GM23338 (cell line): ENCODE measurements around the gene NLN. TPM values are rescaled to one million over a fixed set of nuclear protein-coding genes. Genes with fewer than 3 reads are reported as not detected.
A peak's percentile ranks its signal among the peaks of the same experiment; 100 is the strongest.

ENCODE experiments used
- ATAC-seq: fragments of 200-7000 bp; cut with Tn5 transposase; 3 replicates; pipeline ENCODE4 v1.9.1; 2020
- DNase-seq: peaks from one replicate; pipeline ENCODE4 v3.0.0-alpha.2; 2015; ENCODE audit warnings: low spot score
- H2AFZ ChIP-seq: fragments of 200-600 bp; sonication (generic); 2 replicates; pipeline ENCODE4 v1.8.0; 2016; ENCODE audit warnings: antibody characterized with exemption, mild to moderate bottlenecking, moderate library complexity
- H3F3A ChIP-seq: fragments of 200-600 bp; sonication (generic); replicated peaks from 2 replicates; pipeline ENCODE4 v1.8.0; 2017; ENCODE audit warnings: antibody characterized with exemption, mixed run types, low read depth
- H3K27ac ChIP-seq: fragments of 200-600 bp; sonication (generic); 2 replicates; pipeline ENCODE4 v1.6.1; 2016; ENCODE audit warnings: low read depth
- H3K27me3 ChIP-seq: fragments of 200-600 bp; sonication (generic); 2 replicates; pipeline ENCODE4 v1.8.0; 2016; ENCODE audit warnings: mild to moderate bottlenecking, mixed run types, moderate library complexity; ENCODE audit not compliant: insufficient read depth
- H3K36me3 ChIP-seq: fragments of 200-600 bp; sonication (generic); 2 replicates; pipeline ENCODE4 v1.8.0; 2016; ENCODE audit warnings: mild to moderate bottlenecking; ENCODE audit not compliant: insufficient read depth
- H3K4me1 ChIP-seq: fragments of 200-600 bp; sonication (generic); 2 replicates; pipeline ENCODE4 v1.8.0; 2016; ENCODE audit warnings: mild to moderate bottlenecking, moderate library complexity; ENCODE audit not compliant: insufficient read depth
- H3K4me2 ChIP-seq: fragments of 200-600 bp; sonication (generic); 2 replicates; pipeline ENCODE4 v1.7.1; 2017; ENCODE audit warnings: mixed run types
- H3K4me3 ChIP-seq: fragments of 200-600 bp; sonication (generic); 2 replicates; pipeline ENCODE4 v1.6.1; 2016; ENCODE audit warnings: mixed run types
- H3K79me2 ChIP-seq: fragments of 200-600 bp; sonication (generic); replicated peaks from 2 replicates; pipeline ENCODE4 v1.8.0; 2017; ENCODE audit warnings: mild to moderate bottlenecking; ENCODE audit not compliant: insufficient read depth
- H3K9me2 ChIP-seq: fragments of 200-600 bp; sonication (generic); 2 replicates; pipeline ENCODE4 v1.8.0; 2017; ENCODE audit not compliant: insufficient read depth
- H4K20me1 ChIP-seq: fragments of 200-600 bp; sonication (generic); replicated peaks from 2 replicates; pipeline ENCODE4 v1.8.0; 2017; ENCODE audit warnings: mild to moderate bottlenecking; ENCODE audit not compliant: insufficient read depth
- H3K27ac Mint-ChIP-seq: 2 replicates; pipeline ENCODE4 v1.8.0; 2020; ENCODE audit warnings: inconsistent platforms, mild to moderate bottlenecking, moderate library complexity, mixed read lengths
- H3K27me3 Mint-ChIP-seq: 3 replicates; pipeline ENCODE4 v1.8.0; 2022; ENCODE audit warnings: low read depth, mild to moderate bottlenecking, moderate library complexity, mixed read lengths, inconsistent platforms; ENCODE audit not compliant: insufficient read depth, poor library complexity
- H3K36me3 Mint-ChIP-seq: 3 replicates; pipeline ENCODE4 v1.8.0; 2021; ENCODE audit warnings: low read depth, mild to moderate bottlenecking, inconsistent platforms, moderate library complexity, mixed read lengths
- H3K4me1 Mint-ChIP-seq: 3 replicates; pipeline ENCODE4 v1.8.0; 2020; ENCODE audit warnings: mild to moderate bottlenecking, inconsistent platforms, mixed read lengths
- H3K4me3 Mint-ChIP-seq: 3 replicates; pipeline ENCODE4 v1.8.0; 2021; ENCODE audit warnings: moderate library complexity, mild to moderate bottlenecking, inconsistent platforms, mixed read lengths
- H3K9me3 Mint-ChIP-seq: 3 replicates; pipeline ENCODE4 v1.8.0; 2020; ENCODE audit warnings: moderate library complexity, mild to moderate bottlenecking, inconsistent platforms, mixed read lengths
- EZH2 ChIP-seq: fragments of 200-600 bp; sonication (generic); IDR thresholded peaks from one replicate; pipeline ENCODE4 v1.8.0; 2017; ENCODE audit warnings: antibody characterized with exemption, mild to moderate bottlenecking, low read depth; ENCODE audit not compliant: unreplicated experiment
- JUNB ChIP-seq: IDR thresholded peaks from one replicate; pipeline ENCODE4 v1.6.1; 2016; ENCODE audit warnings: antibody characterized with exemption; ENCODE audit not compliant: unreplicated experiment
- polyA plus RNA-seq: library from polyadenylated mRNA; unstranded; fragments of >200 nt; fragmentation: Nextera tagmentation; extraction: Ambion mirVana; gene quantifications from 2 replicates; pipeline ENCODE4 v1.2.1, GENCODE V29; 2016
- total RNA-seq: library from RNA; depleted of rRNA; stranded (reverse); fragments of >200 nt; shearing (Covaris generic); gene quantifications from 2 replicates; pipeline ENCODE4 v1.2.3, GENCODE V29; 2014
- TF ChIP-seq, protein P1 (sequence below): fragments of 250-450 bp; sonication (Bioruptor Pico); IDR thresholded peaks from 2 replicates; pipeline ENCODE4 v1.5.0; 2020; ENCODE audit warnings: mild to moderate bottlenecking, moderate library complexity

Gene NLN
- total and polyA plus RNA-seq, 2 experiments from 2014 or later: 56.4 to 168 TPM

- TF ChIP-seq, protein P1, sequence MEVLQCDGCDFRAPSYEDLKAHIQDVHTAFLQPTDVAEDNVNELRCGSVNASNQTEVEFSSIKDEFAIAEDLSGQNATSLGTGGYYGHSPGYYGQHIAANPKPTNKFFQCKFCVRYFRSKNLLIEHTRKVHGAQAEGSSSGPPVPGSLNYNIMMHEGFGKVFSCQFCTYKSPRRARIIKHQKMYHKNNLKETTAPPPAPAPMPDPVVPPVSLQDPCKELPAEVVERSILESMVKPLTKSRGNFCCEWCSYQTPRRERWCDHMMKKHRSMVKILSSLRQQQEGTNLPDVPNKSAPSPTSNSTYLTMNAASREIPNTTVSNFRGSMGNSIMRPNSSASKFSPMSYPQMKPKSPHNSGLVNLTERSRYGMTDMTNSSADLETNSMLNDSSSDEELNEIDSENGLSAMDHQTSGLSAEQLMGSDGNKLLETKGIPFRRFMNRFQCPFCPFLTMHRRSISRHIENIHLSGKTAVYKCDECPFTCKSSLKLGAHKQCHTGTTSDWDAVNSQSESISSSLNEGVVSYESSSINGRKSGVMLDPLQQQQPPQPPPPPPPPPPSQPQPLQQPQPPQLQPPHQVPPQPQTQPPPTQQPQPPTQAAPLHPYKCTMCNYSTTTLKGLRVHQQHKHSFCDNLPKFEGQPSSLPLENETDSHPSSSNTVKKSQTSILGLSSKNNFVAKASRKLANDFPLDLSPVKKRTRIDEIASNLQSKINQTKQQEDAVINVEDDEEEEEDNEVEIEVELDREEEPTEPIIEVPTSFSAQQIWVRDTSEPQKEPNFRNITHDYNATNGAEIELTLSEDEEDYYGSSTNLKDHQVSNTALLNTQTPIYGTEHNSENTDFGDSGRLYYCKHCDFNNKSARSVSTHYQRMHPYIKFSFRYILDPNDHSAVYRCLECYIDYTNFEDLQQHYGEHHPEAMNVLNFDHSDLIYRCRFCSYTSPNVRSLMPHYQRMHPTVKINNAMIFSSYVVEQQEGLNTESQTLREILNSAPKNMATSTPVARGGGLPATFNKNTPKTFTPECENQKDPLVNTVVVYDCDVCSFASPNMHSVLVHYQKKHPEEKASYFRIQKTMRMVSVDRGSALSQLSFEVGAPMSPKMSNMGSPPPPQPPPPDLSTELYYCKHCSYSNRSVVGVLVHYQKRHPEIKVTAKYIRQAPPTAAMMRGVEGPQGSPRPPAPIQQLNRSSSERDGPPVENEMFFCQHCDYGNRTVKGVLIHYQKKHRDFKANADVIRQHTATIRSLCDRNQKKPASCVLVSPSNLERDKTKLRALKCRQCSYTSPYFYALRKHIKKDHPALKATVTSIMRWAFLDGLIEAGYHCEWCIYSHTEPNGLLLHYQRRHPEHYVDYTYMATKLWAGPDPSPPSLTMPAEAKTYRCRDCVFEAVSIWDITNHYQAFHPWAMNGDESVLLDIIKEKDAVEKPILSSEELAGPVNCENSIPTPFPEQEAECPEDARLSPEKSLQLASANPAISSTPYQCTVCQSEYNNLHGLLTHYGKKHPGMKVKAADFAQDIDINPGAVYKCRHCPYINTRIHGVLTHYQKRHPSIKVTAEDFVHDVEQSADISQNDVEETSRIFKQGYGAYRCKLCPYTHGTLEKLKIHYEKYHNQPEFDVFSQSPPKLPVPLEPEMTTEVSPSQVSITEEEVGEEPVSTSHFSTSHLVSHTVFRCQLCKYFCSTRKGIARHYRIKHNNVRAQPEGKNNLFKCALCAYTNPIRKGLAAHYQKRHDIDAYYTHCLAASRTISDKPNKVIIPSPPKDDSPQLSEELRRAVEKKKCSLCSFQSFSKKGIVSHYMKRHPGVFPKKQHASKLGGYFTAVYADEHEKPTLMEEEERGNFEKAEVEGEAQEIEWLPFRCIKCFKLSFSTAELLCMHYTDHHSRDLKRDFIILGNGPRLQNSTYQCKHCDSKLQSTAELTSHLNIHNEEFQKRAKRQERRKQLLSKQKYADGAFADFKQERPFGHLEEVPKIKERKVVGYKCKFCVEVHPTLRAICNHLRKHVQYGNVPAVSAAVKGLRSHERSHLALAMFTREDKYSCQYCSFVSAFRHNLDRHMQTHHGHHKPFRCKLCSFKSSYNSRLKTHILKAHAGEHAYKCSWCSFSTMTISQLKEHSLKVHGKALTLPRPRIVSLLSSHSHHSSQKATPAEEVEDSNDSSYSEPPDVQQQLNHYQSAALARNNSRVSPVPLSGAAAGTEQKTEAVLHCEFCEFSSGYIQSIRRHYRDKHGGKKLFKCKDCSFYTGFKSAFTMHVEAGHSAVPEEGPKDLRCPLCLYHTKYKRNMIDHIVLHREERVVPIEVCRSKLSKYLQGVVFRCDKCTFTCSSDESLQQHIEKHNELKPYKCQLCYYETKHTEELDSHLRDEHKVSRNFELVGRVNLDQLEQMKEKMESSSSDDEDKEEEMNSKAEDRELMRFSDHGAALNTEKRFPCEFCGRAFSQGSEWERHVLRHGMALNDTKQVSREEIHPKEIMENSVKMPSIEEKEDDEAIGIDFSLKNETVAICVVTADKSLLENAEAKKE (CRISPR knock-in tag): no peak
- TF ChIP-seq JUNB: no peak
These were observed 101.9 kb downstream of the NLN start (continued) for GRCh38 chr5:65823845-65824445.

- Histone ChIP-seq H3K4me3 (no peak overlapping the region), H3K27ac (no peak overlapping the region; the same call in 1 of the 2 replicates), H3F3A (no peaks in the 10 kb centered on the region), H3K27me3 (no peaks in the 10 kb centered on the region), H3K4me1 (no peaks in the 10 kb centered on the region), H3K36me3 (peaks cover 7% of the 10 kb centered on the region; the same call in 1 of the 2 replicates), H3K9me2 (no peaks in the 10 kb centered on the region), H2AFZ (no peak overlapping the region), H3K4me2 (no peak overlapping the region), H3K79me2 (no peaks in the 10 kb centered on the region), H4K20me1 (peaks cover 11% of the 10 kb centered on the region; the same call in 1 of the 2 replicates)
- no peaks in the 10 kb centered on the region for H3K4me1 Mint-ChIP-seq
- ATAC-seq (no peak), DNase-seq (no peak)
- H3K9me3 Mint-ChIP-seq: no peaks in the 10 kb centered on the region
- TF ChIP-seq EZH2: no peak
- H3K27me3 Mint-ChIP-seq: no peaks in the 10 kb centered on the region
- H3K36me3 Mint-ChIP-seq: peaks cover 22% of the 10 kb centered on the region
- H3K27ac Mint-ChIP-seq: peak overlapping the region; percentile 41; the same call in 1 of the 2 replicates
- no peak overlapping the region for H3K4me3 Mint-ChIP-seq
These were observed 103.7 kb downstream of the NLN start for GRCh38 chr5:65825408-65826328.
